Lower lobe of right lung (tissue), 2 donors: ENCODE results near the gene MYL5. TPM values are rescaled to one million over a fixed set of nuclear protein-coding genes. Genes with fewer than 3 reads are reported as not detected.

ENCODE experiments used
- ATAC-seq, 2 donors: fragments of 200-7000 bp; cut with Tn5 transposase; one replicate each; pipeline ENCODE4 v1.9.1; 2020 to 2022; ENCODE audit warnings: mild to moderate bottlenecking in 2 of 2, moderate library complexity in 2 of 2
- DNase-seq: peaks from one replicate; pipeline ENCODE4 v3.0.0-alpha.2; 2020
- H3K27ac ChIP-seq: fragments of 200-600 bp; one replicate; pipeline ENCODE4 v1.8.0; 2022
- H3K27me3 ChIP-seq: fragments of 200-600 bp; one replicate; pipeline ENCODE4 v1.8.0; 2022; ENCODE audit warnings: low read depth
- H3K36me3 ChIP-seq: fragments of 200-600 bp; one replicate; pipeline ENCODE4 v1.8.0; 2022; ENCODE audit warnings: mild to moderate bottlenecking
- H3K4me1 ChIP-seq: fragments of 200-600 bp; one replicate; pipeline ENCODE4 v1.8.0; 2022
- H3K4me3 ChIP-seq: fragments of 200-600 bp; one replicate; pipeline ENCODE4 v1.8.0; 2022; ENCODE audit warnings: mild to moderate bottlenecking
- H3K9me3 ChIP-seq: fragments of 200-600 bp; one replicate; pipeline ENCODE4 v1.8.0; 2022
- CTCF ChIP-seq: fragments of 200-600 bp; IDR thresholded peaks from one replicate; pipeline ENCODE4 v1.8.0; 2022; ENCODE audit warnings: antibody characterized with exemption, mild to moderate bottlenecking
- intact Hi-C: fragments of 100-400 bp; cut with DNase I; formaldehyde crosslinking; loops from one replicate; pipeline ENCODE4 v1.11.0; 2022
- total RNA-seq: library from RNA; stranded (reverse); fragmentation: NEBNext Ultra II Directional; extraction: Animal tissue kit (Norgen Biotek cat#: 25700); gene quantifications from one replicate; pipeline ENCODE4 v1.2.1, GENCODE V29; 2021
- donor health status: DM: no; HTN: yes; CAD: no; lungs with severe emphysema.

Gene MYL5
- total RNA-seq, 1 donor from 2014 or later = 9.7 TPM

DNA sequence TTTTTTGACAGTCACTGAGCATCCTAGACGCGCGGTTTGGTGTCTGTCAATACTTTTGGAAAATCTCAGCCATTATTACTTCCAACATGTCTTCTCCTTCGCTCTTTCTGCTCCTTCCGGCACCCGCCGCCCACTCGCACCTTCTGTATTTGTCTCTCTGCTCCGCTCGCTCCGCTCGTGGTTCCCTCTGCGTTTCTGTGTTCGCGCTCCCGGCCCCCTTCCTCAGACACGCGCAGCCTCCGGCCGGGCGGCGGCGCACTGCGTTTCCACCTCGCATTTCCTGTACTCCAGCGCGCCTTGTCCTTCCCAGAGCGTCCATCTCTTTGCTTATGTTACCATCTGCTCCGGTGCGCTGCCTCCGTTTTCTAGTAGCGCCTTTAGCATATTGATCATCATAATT is 27.9 kb upstream of the MYL5 start:
- H3K4me3 ChIP-seq = no peak overlapping the region
- H3K27me3 ChIP-seq = peaks cover 40% of the 10 kb centered on the region
- H3K4me1 ChIP-seq = no peaks in the 10 kb centered on the region
- H3K9me3 ChIP-seq = no peaks in the 10 kb centered on the region
- H3K36me3 ChIP-seq = no peaks in the 10 kb centered on the region
- intact Hi-C loops = no loop called here
- TF ChIP-seq CTCF = no peak
- DNase-seq = peak; percentile 45
- H3K27ac ChIP-seq = no peak overlapping the region
- no peak for ATAC-seq

DNA sequence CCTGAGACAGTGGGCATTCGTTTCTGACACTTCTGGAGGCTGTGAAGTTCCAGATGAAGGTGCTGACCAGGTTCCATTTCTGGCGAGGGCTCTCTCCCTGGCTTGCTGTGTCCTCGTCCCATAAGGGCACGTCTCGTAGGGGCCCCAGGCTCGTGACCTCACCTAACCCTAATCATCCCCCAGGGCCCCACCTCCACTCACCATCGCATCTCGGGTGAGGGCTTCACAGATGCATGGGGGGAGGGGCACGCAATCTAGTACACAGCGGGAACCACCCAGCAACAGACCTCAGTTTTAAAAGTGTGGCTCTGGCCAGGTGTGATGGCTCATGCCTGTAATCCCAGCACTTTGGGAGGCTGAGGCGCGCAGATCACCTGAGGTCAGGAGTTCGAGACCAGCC is 26.9 kb upstream of the MYL5 start:
- H3K36me3 ChIP-seq = no peaks in the 10 kb centered on the region
- H3K27me3 ChIP-seq = peaks cover 44% of the 10 kb centered on the region
- H3K27ac ChIP-seq = no peak overlapping the region
- no peaks in the 10 kb centered on the region for H3K4me1 ChIP-seq
- intact Hi-C loops = no loop called here
- H3K9me3 ChIP-seq = no peaks in the 10 kb centered on the region
- no peak for TF ChIP-seq CTCF
- ATAC-seq = no peak
- no peak overlapping the region for H3K4me3 ChIP-seq
- DNase-seq = no peak

DNA sequence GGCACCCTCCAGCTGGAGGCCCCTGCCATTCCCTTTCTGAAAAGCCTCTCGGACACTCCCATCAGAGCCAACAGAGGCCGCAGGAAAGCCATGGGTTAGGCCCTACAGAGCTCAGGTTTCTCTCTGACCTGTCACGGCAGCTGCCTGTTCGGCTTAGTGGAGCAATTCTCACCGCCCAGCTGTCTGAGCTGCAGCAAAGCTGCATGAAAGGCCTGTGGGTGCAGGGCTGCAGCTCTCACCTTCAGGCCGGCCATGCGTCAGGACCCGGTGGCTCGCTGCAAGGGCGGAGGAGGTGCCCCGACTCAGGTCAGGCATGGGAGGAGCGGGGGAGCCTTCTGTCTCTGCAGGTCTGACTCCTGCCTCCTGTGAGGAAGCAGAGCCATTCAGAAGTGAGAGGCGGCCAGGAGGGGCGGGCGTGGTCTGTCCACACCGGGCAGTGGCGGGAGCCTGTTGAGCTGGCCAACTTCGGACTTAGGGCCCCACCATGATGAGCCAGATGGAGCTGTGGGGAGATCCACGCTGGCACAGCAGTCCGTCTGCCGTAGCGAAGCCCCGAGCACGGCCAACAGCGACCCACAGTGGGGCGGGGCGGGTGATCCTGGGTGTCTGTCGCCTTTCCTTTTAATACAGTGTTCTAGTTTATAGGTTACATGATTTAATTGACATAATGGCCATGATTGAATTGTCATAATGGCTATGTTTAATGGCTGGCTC is 25.6 kb upstream of the MYL5 start:
- no peak overlapping the region for H3K27ac ChIP-seq
- no peak for ATAC-seq
- TF ChIP-seq CTCF = no peak
- DNase-seq = peak; percentile 43
- intact Hi-C loops = no loop called here
- H3K27me3 ChIP-seq = peaks cover 44% of the 10 kb centered on the region
- no peak overlapping the region for H3K4me3 ChIP-seq
- no peaks in the 10 kb centered on the region for H3K9me3 ChIP-seq
- no peaks in the 10 kb centered on the region for H3K4me1 ChIP-seq
- H3K36me3 ChIP-seq = no peaks in the 10 kb centered on the region

GRCh38 chr4:649293-649625 is 25.1 kb upstream of the MYL5 start:
- Histone ChIP-seq H3K4me1 (no peaks in the 10 kb centered on the region), H3K4me3 (no peak overlapping the region), H3K27ac (no peak overlapping the region), H3K9me3 (no peaks in the 10 kb centered on the region), H3K36me3 (no peaks in the 10 kb centered on the region), H3K27me3 (peaks cover 44% of the 10 kb centered on the region)
- TF ChIP-seq CTCF = no peak
- ATAC-seq (no peak), DNase-seq (peak; percentile 34)
- intact Hi-C loops = no loop called here

DNA sequence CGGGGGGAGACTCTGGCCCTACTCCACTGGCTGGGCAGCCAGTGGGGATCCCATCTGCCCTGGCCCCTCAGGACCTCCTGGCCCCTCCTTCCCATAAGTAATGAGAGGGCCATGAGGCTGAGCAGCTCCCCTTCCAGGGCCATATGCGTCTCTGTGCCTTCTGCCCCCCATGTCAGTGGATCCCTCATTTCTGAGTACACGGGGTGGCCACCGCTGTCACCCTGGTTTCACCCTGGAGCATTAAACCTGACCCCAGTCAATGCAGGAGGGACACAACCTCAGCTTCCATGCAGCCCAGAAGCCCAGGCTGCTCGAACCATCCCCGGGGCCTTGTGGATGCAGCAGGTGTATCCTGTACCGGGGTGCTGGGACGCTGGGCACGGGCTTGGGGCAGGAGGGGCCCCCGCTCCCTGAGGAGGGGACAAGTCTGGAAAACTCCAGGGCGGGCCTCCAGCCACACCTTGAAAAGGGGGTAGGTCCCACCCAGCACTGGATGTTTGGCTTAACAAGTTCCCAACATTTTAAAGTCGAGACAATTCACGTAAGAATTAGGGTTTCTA is 24.5 kb upstream of the MYL5 start:
- DNase-seq (peak; percentile 36), ATAC-seq (no peak)
- intact Hi-C loops = no loop called here

More for the DNA sequence above, 24.5 kb upstream of the MYL5 start:
- Histone ChIP-seq H3K9me3 (no peaks in the 10 kb centered on the region), H3K4me1 (no peaks in the 10 kb centered on the region), H3K36me3 (no peaks in the 10 kb centered on the region), H3K27me3 (peaks cover 44% of the 10 kb centered on the region), H3K27ac (no peak overlapping the region), H3K4me3 (no peak overlapping the region)
- no peak for TF ChIP-seq CTCF
